Gastroesophageal sphincter (tissue), 4 donors: ENCODE measurements around the gene MUC5B. TPM values are rescaled to one million over a fixed set of nuclear protein-coding genes. Genes with fewer than 3 reads are reported as not detected.

ENCODE experiments used
- ATAC-seq: fragments of 150-250 bp; one replicate; pipeline ENCODE4 v1.9.1; 2016; ENCODE audit warnings: mild to moderate bottlenecking, moderate library complexity
- H3K27ac ChIP-seq, 4 donors: fragments of 200-600 bp; sonication (generic) in 3 of 4; 1 replicate in 3 of 4; 2 replicates in 1 of 4; pipeline ENCODE4 v1.5.1; 2016 to 2019
- H3K27me3 ChIP-seq: fragments of 200-600 bp; sonication (generic); one replicate; pipeline ENCODE4 v1.5.1; 2019
- H3K36me3 ChIP-seq, 2 donors: fragments of 200-600 bp; sonication (generic); one replicate each; pipeline ENCODE4 v1.5.1; 2019; ENCODE audit warnings: control low read depth in 1 of 2
- H3K4me1 ChIP-seq, 3 donors: fragments of 200-600 bp; sonication (generic); 1 replicate in 2 of 3; 2 replicates in 1 of 3; pipeline ENCODE4 v1.5.1; 2016 to 2019; ENCODE audit warnings: control low read depth in 2 of 3
- H3K4me3 ChIP-seq, 2 donors: fragments of 200-600 bp; sonication (generic); one replicate each; pipeline ENCODE4 v1.5.1; 2019; ENCODE audit warnings: mild to moderate bottlenecking in 1 of 2, moderate library complexity in 1 of 2
- H3K9me3 ChIP-seq, 3 donors: fragments of 200-600 bp; sonication (generic); one replicate each; pipeline ENCODE4 v1.5.1; 2017 to 2019; ENCODE audit warnings: control low read depth in 2 of 3
- CTCF ChIP-seq, 4 experiments: fragments of 200-600 bp in 2 of 4; fragments of 450-650 bp in 2 of 4; sonication (generic) in 1 of 4; IDR thresholded peaks; one replicate each; pipeline ENCODE4 v1.5.1; 2017 to 2019; ENCODE audit warnings: antibody characterized with exemption in 4 of 4, mild to moderate bottlenecking in 2 of 4, moderate library complexity in 2 of 4
- EP300 ChIP-seq: sonication (generic); formaldehyde crosslinking; IDR thresholded peaks from one replicate; pipeline ENCODE4 v1.6.1; 2017; ENCODE audit warnings: antibody characterized with exemption, mild to moderate bottlenecking
- POLR2A ChIP-seq, 2 donors: fragments of 450-650 bp; IDR thresholded peaks; one replicate each; pipeline ENCODE4 v1.6.1; 2017; ENCODE audit warnings: antibody characterized with exemption in 2 of 2, mild to moderate bottlenecking in 2 of 2, moderate library complexity in 1 of 2
- POLR2AphosphoS5 ChIP-seq: sonication (generic); formaldehyde crosslinking; IDR thresholded peaks from one replicate; pipeline ENCODE4 v1.6.1; 2017; ENCODE audit warnings: antibody characterized with exemption
- WGBS, 2 donors: methylation state at CpG; one replicate each; pipeline ENCODE4 v1.1.5; 2018; ENCODE audit warnings: low coverage in 1 of 2; 5-methylcytosine and 5-hydroxymethylcytosine counted together
- total RNA-seq, 4 donors: library from RNA; depleted of rRNA; stranded (reverse); fragments of >200 nt; gene quantifications; one replicate each; pipeline ENCODE4 v1.1.0, GENCODE V29; 2016

The MUC5B gene
- total RNA-seq, 4 donors from 2014 or later = 0.13 to 199 (median 0.60) TPM

GRCh38 chr11:1271927-1272326, 49.1 kb downstream of the MUC5B start:
- peaks cover 0 to 44% of the 10 kb centered on the region in 2 donors for H3K36me3 ChIP-seq
- H3K27ac ChIP-seq = no peak overlapping the region
- ATAC-seq = no peak
- WGBS, 2 donors = no CpG with 5 or more reads among the region's 30 CpGs
- H3K9me3 ChIP-seq = no peaks in the 10 kb centered on the region
- no peak overlapping the region for H3K4me3 ChIP-seq
- TF ChIP-seq EP300 = no peak
- TF ChIP-seq POLR2AphosphoS5 = no peak
- no peak for TF ChIP-seq POLR2A (IDR thresholded peaks at IDR 0.05)
- no peak for TF ChIP-seq CTCF (IDR thresholded peaks at IDR 0.05)
- peaks cover 0 to 15% (median 0%) of the 10 kb centered on the region in 3 donors for H3K4me1 ChIP-seq
- no peaks in the 10 kb centered on the region for H3K27me3 ChIP-seq

GRCh38 chr11:1272531-1272930, 49.7 kb downstream of the MUC5B start:
- Histone ChIP-seq H3K4me3 (no peak overlapping the region), H3K36me3 (peaks cover 0 to 50% of the 10 kb centered on the region in 2 donors), H3K4me1 (peaks cover 0 to 18% (median 0%) of the 10 kb centered on the region in 3 donors), H3K9me3 (no peaks in the 10 kb centered on the region), H3K27ac (no peak overlapping the region), H3K27me3 (no peaks in the 10 kb centered on the region)
- TF ChIP-seq EP300 = no peak
- no peak for TF ChIP-seq CTCF (IDR thresholded peaks at IDR 0.05)
- no peak for TF ChIP-seq POLR2A (IDR thresholded peaks at IDR 0.05)
- no peak for TF ChIP-seq POLR2AphosphoS5
- 97 to 100% methylated on average over 2 to 15 of the region's 30 CpGs for WGBS, 2 donors
- ATAC-seq = no peak

- Histone ChIP-seq H3K4me1 (peaks cover 0 to 18% (median 0%) of the 10 kb centered on the region in 3 donors), H3K27me3 (no peaks in the 10 kb centered on the region), H3K36me3 (peaks cover 0 to 70% of the 10 kb centered on the region in 2 donors), H3K4me3 (no peak overlapping the region), H3K9me3 (no peaks in the 10 kb centered on the region), H3K27ac (no peak overlapping the region)
- no peak for ATAC-seq
- TF ChIP-seq POLR2A (IDR thresholded peaks at IDR 0.05) = no peak
- no peak for TF ChIP-seq POLR2AphosphoS5
- TF ChIP-seq EP300 = no peak
- TF ChIP-seq CTCF (IDR thresholded peaks at IDR 0.05) = no peak
- 80 to 86% methylated on average over 1 to 11 of the region's 14 CpGs for WGBS, 2 donors
Observed at GRCh38 chr11:1274501-1274900, 51.6 kb downstream of the MUC5B start.

GRCh38 chr11:1275021-1275420, 52.2 kb downstream of the MUC5B start:
- WGBS, 2 donors = 77 to 87% methylated on average over 6 to 10 of the region's 18 CpGs
- no peak for ATAC-seq
- Histone ChIP-seq H3K27me3 (no peaks in the 10 kb centered on the region), H3K4me1 (peaks cover 0 to 18% (median 0%) of the 10 kb centered on the region in 3 donors), H3K4me3 (no peak overlapping the region), H3K27ac (peak overlapping the region in 1 of 4 donors; percentile 68), H3K9me3 (no peaks in the 10 kb centered on the region), H3K36me3 (peaks cover 0 to 75% of the 10 kb centered on the region in 2 donors)
- TF ChIP-seq CTCF (IDR thresholded peaks at IDR 0.05) = no peak
- no peak for TF ChIP-seq EP300
- no peak for TF ChIP-seq POLR2AphosphoS5
- no peak for TF ChIP-seq POLR2A (IDR thresholded peaks at IDR 0.05)

GRCh38 chr11:1276041-1276790, 53.4 kb downstream of the MUC5B start:
- H3K9me3 ChIP-seq = no peaks in the 10 kb centered on the region
- ATAC-seq = peak; percentile 79
- TF ChIP-seq EP300 (no peak), POLR2A (IDR thresholded peaks at IDR 0.05) (no peak), CTCF (IDR thresholded peaks at IDR 0.05) (no peak), POLR2AphosphoS5 (peak; percentile 58)
- peaks cover 0 to 18% (median 0%) of the 10 kb centered on the region in 3 donors for H3K4me1 ChIP-seq
- H3K36me3 ChIP-seq = peaks cover 0 to 87% of the 10 kb centered on the region in 2 donors
- H3K27ac ChIP-seq = peak overlapping the region in 3 of 4 donors; percentile 68 to 73 (median 72)
- 73 to 80% methylated on average over 2 to 3 of the region's 32 CpGs for WGBS, 2 donors
- no peak overlapping the region for H3K4me3 ChIP-seq
- H3K27me3 ChIP-seq = no peaks in the 10 kb centered on the region
